Measurements from ENCODE around the gene SRRD.
"Not testable (repeated sequence)": the region's sequence is repeated elsewhere in the genome, so short reads cannot be mapped to it uniquely, and the experiment has no call there.

The SRRD gene

GRCh38 chr22:26483439-26484359 is at the start of gene SRRD, which contains the start of gene HPS4:
Gene SRRD, plus strand, starts transcription at chr22:26483877. Its CDS starts 14 bp downstream, at chr22:26483891.
Gene HPS4, minus strand, starts transcription at chr22:26483783. Its CDS starts 2,021 bp downstream, at chr22:26481762.
- peak; percentile 95 for DNase-seq

- no peak for DNase-seq
These were observed 48.2 kb upstream of the SRRD start for GRCh38 chr22:26435327-26436093.

- DNase-seq, result no peak
These were observed 46.7 kb upstream of the SRRD start for GRCh38 chr22:26436903-26437515.

- no peak for DNase-seq
These were observed 45.8 kb upstream of the SRRD start for GRCh38 chr22:26437694-26438392.

- DNase-seq, result not testable (repeated sequence)
These were observed 44.9 kb upstream of the SRRD start for GRCh38 chr22:26438776-26439175.

- DNase-seq, result no peak
These were observed 44.1 kb upstream of the SRRD start for GRCh38 chr22:26439559-26439958.

GRCh38 chr22:26442086-26442756 is 41.5 kb upstream of the SRRD start:
- DNase-seq, result peak; percentile 43

GRCh38 chr22:26443901-26444690 is 39.6 kb upstream of the SRRD start:
- no peak for DNase-seq

- DNase-seq, result no peak
These were observed 38.9 kb upstream of the SRRD start for GRCh38 chr22:26444777-26445176.

- no peak for DNase-seq
These were observed 38.0 kb upstream of the SRRD start for GRCh38 chr22:26445577-26446275.

- DNase-seq, result no peak
These were observed 36.7 kb upstream of the SRRD start for GRCh38 chr22:26446808-26447515.

- no peak for DNase-seq
These were observed 35.9 kb upstream of the SRRD start for GRCh38 chr22:26447584-26448329.

- no peak for DNase-seq
These were observed 35.3 kb upstream of the SRRD start for GRCh38 chr22:26448334-26448733.

- DNase-seq, result no peak
These were observed 34.7 kb upstream of the SRRD start for GRCh38 chr22:26448941-26449340.

- DNase-seq, result no peak
These were observed 33.1 kb upstream of the SRRD start for GRCh38 chr22:26450453-26451185.

- no peak for DNase-seq
These were observed 31.3 kb upstream of the SRRD start for GRCh38 chr22:26452236-26453016.

- DNase-seq, result no peak
These were observed 30.5 kb upstream of the SRRD start for GRCh38 chr22:26453216-26453615.

Data from islet precursor cell (in vitro differentiated cells).